Duodenal mucosa (tissue), 2 donors: ENCODE results near the gene SRSF4.

Experiments used
- H3K27ac ChIP-seq: one replicate; pipeline ENCODE4 v1.7.0; 2013; ENCODE audit warnings: low read depth, low read length
- H3K27me3 ChIP-seq, 2 donors: one replicate each; pipeline ENCODE4 v1.7.0; 2013; ENCODE audit warnings: low read length in 2 of 2, control low read depth in 1 of 2; ENCODE audit not compliant: insufficient read depth in 2 of 2, control insufficient read depth in 1 of 2
- H3K36me3 ChIP-seq, 2 donors: one replicate each; pipeline ENCODE4 v1.7.0; 2013; ENCODE audit warnings: low read length in 2 of 2, control low read depth in 1 of 2; ENCODE audit not compliant: insufficient read depth in 2 of 2, control insufficient read depth in 1 of 2
- H3K4me1 ChIP-seq, 2 donors: one replicate each; pipeline ENCODE4 v1.7.0; 2013; ENCODE audit warnings: low read length in 2 of 2, control low read depth in 1 of 2; ENCODE audit not compliant: insufficient read depth in 2 of 2, control insufficient read depth in 1 of 2
- H3K4me3 ChIP-seq, 2 donors: one replicate each; pipeline ENCODE4 v1.7.0; 2013; ENCODE audit warnings: low read length in 2 of 2, low read depth in 1 of 2
- H3K9ac ChIP-seq, 2 donors: one replicate each; pipeline ENCODE4 v1.7.0; 2013; ENCODE audit warnings: low read length in 2 of 2, low read depth in 1 of 2
- H3K9me3 ChIP-seq, 2 donors: one replicate each; pipeline ENCODE4 v1.7.0; 2013; ENCODE audit warnings: low read length in 2 of 2, control low read depth in 1 of 2; ENCODE audit not compliant: control insufficient read depth in 1 of 2

SRSF4 gene

GRCh38 chr1:29183287-29183686 lies 1.6 kb upstream of the SRSF4 start:
- peaks cover 3 to 6% of the 10 kb centered on the region in 2 donors for H3K36me3 ChIP-seq
- no peaks in the 10 kb centered on the region for H3K9me3 ChIP-seq
- H3K27ac ChIP-seq, result no peak overlapping the region
- H3K27me3 ChIP-seq, result no peaks in the 10 kb centered on the region
- peaks cover 21 to 28% of the 10 kb centered on the region in 2 donors for H3K4me1 ChIP-seq
- no peak overlapping the region for H3K4me3 ChIP-seq
- no peak overlapping the region for H3K9ac ChIP-seq

- peaks cover 21 to 34% of the 10 kb centered on the region in 2 donors for H3K4me1 ChIP-seq
- peak overlapping the region; percentile 77 to 79 for H3K4me3 ChIP-seq
- peaks cover 3 to 6% of the 10 kb centered on the region in 2 donors for H3K36me3 ChIP-seq
Observed at GRCh38 chr1:29180497-29181412, 945 bp downstream of the SRSF4 start.

GRCh38 chr1:29179641-29180184 lies 2.0 kb downstream of the SRSF4 start:
- Histone ChIP-seq H3K4me1 (peaks cover 21 to 34% of the 10 kb centered on the region in 2 donors), H3K9me3 (no peaks in the 10 kb centered on the region), H3K9ac (peak overlapping the region; percentile 74 to 91), H3K4me3 (peak overlapping the region; percentile 77 to 79), H3K27me3 (no peaks in the 10 kb centered on the region), H3K27ac (no peak overlapping the region), H3K36me3 (peaks cover 3 to 6% of the 10 kb centered on the region in 2 donors)

More at GRCh38 chr1:29180497-29181412, 945 bp downstream of the SRSF4 start:
- Histone ChIP-seq H3K9me3 (no peaks in the 10 kb centered on the region), H3K27ac (peak overlapping the region; percentile 99), H3K27me3 (no peaks in the 10 kb centered on the region), H3K9ac (peak overlapping the region; percentile 74 to 91)

- Histone ChIP-seq H3K4me1 (peaks cover 21 to 24% of the 10 kb centered on the region in 2 donors), H3K27ac (no peak overlapping the region), H3K36me3 (peaks cover 3 to 6% of the 10 kb centered on the region in 2 donors), H3K4me3 (no peak overlapping the region), H3K9ac (no peak overlapping the region), H3K27me3 (no peaks in the 10 kb centered on the region), H3K9me3 (no peaks in the 10 kb centered on the region)
Observed at GRCh38 chr1:29177022-29177705, 4.5 kb downstream of the SRSF4 start.

GRCh38 chr1:29176576-29176975 lies 5.1 kb downstream of the SRSF4 start:
- peaks cover 21 to 24% of the 10 kb centered on the region in 2 donors for H3K4me1 ChIP-seq

GRCh38 chr1:29172415-29172939 lies 9.2 kb downstream of the SRSF4 start:
- H3K36me3 ChIP-seq, result peaks cover 7 to 9% of the 10 kb centered on the region in 2 donors
- no peak overlapping the region for H3K9ac ChIP-seq
- no peak overlapping the region for H3K4me3 ChIP-seq
- H3K27me3 ChIP-seq, result no peaks in the 10 kb centered on the region
- peaks cover 3 to 36% of the 10 kb centered on the region in 2 donors for H3K4me1 ChIP-seq
- no peaks in the 10 kb centered on the region for H3K9me3 ChIP-seq
- no peak overlapping the region for H3K27ac ChIP-seq

More at GRCh38 chr1:29176576-29176975, 5.1 kb downstream of the SRSF4 start:
- no peaks in the 10 kb centered on the region for H3K9me3 ChIP-seq
- peak overlapping the region in 1 of 2 donors; percentile 17 for H3K9ac ChIP-seq
- H3K27ac ChIP-seq, result no peak overlapping the region
- no peak overlapping the region for H3K4me3 ChIP-seq
- no peaks in the 10 kb centered on the region for H3K27me3 ChIP-seq
- peaks cover 3 to 6% of the 10 kb centered on the region in 2 donors for H3K36me3 ChIP-seq

- H3K9me3 ChIP-seq, result no peaks in the 10 kb centered on the region
- H3K9ac ChIP-seq, result no peak overlapping the region
- H3K36me3 ChIP-seq, result peaks cover 7 to 12% of the 10 kb centered on the region in 2 donors
- H3K4me1 ChIP-seq, result peaks cover 8 to 40% of the 10 kb centered on the region in 2 donors
- no peak overlapping the region for H3K4me3 ChIP-seq
- H3K27ac ChIP-seq, result no peak overlapping the region
- H3K27me3 ChIP-seq, result no peaks in the 10 kb centered on the region
Observed at GRCh38 chr1:29171521-29171920, 10.2 kb downstream of the SRSF4 start.

GRCh38 chr1:29171089-29171488 lies 10.6 kb downstream of the SRSF4 start:
- Histone ChIP-seq H3K27ac (no peak overlapping the region), H3K4me3 (no peak overlapping the region), H3K4me1 (peaks cover 12 to 45% of the 10 kb centered on the region in 2 donors), H3K9me3 (no peaks in the 10 kb centered on the region), H3K9ac (no peak overlapping the region), H3K36me3 (peaks cover 7 to 16% of the 10 kb centered on the region in 2 donors), H3K27me3 (no peaks in the 10 kb centered on the region)

GRCh38 chr1:29169976-29170375 lies 11.7 kb downstream of the SRSF4 start:
- Histone ChIP-seq H3K4me1 (peaks cover 18 to 53% of the 10 kb centered on the region in 2 donors), H3K36me3 (peaks cover 7 to 27% of the 10 kb centered on the region in 2 donors)

More at GRCh38 chr1:29169976-29170375, 11.7 kb downstream of the SRSF4 start:
- Histone ChIP-seq H3K27me3 (no peaks in the 10 kb centered on the region), H3K9ac (no peak overlapping the region), H3K4me3 (no peak overlapping the region), H3K27ac (no peak overlapping the region), H3K9me3 (no peaks in the 10 kb centered on the region)
